Neural progenitor cell (in vitro differentiated cells): ENCODE data around the gene IDH1. TPM values are rescaled to one million over a fixed set of nuclear protein-coding genes. Genes with fewer than 3 reads are reported as not detected.

Source experiments
- DNase-seq: peaks from one replicate; pipeline ENCODE4 v3.0.0-alpha.2; 2016; ENCODE audit warnings: low spot score
- H2AFZ ChIP-seq: fragments of 200-600 bp; sonication (generic); replicated peaks from 2 replicates; pipeline ENCODE4 v1.6.1; 2016; ENCODE audit warnings: antibody characterized with exemption
- H3F3A ChIP-seq: fragments of 200-600 bp; sonication (generic); 2 replicates; pipeline ENCODE4 v1.6.1; 2016; ENCODE audit warnings: antibody characterized with exemption, low read depth
- H3K27ac ChIP-seq: fragments of 200-600 bp; sonication (generic); 2 replicates; pipeline ENCODE4 v1.5.1; 2016; ENCODE audit warnings: mild to moderate bottlenecking
- H3K27me3 ChIP-seq: fragments of 200-600 bp; sonication (generic); 2 replicates; pipeline ENCODE4 v1.6.1; 2016; ENCODE audit warnings: mild to moderate bottlenecking, moderate library complexity
- H3K36me3 ChIP-seq: fragments of 200-600 bp; sonication (generic); 2 replicates; pipeline ENCODE4 v1.5.1; 2016
- H3K4me1 ChIP-seq: fragments of 200-600 bp; sonication (generic); 2 replicates; pipeline ENCODE4 v1.6.1; 2016; ENCODE audit warnings: mixed run types
- H3K4me2 ChIP-seq: fragments of 200-600 bp; sonication (generic); 2 replicates; pipeline ENCODE4 v1.6.1; 2016
- H3K4me3 ChIP-seq: fragments of 200-600 bp; sonication (generic); 2 replicates; pipeline ENCODE4 v1.5.1; 2016
- H3K79me2 ChIP-seq: fragments of 200-600 bp; sonication (generic); 2 replicates; pipeline ENCODE4 v1.6.1; 2016; ENCODE audit warnings: low read depth
- H3K9ac ChIP-seq: fragments of 200-600 bp; sonication (generic); 2 replicates; pipeline ENCODE4 v1.6.1; 2016
- H3K9me3 ChIP-seq: fragments of 200-600 bp; sonication (generic); 2 replicates; pipeline ENCODE4 v1.5.1; 2016; ENCODE audit warnings: low read depth
- H4K20me1 ChIP-seq: fragments of 200-600 bp; sonication (generic); 2 replicates; pipeline ENCODE4 v1.6.1; 2016; ENCODE audit warnings: low read depth
- H3K27ac Mint-ChIP-seq: 3 replicates; pipeline ENCODE4 v1.8.0; 2021; ENCODE audit warnings: mixed read lengths
- H3K27me3 Mint-ChIP-seq: 2 replicates; pipeline ENCODE4 v1.8.0; 2022; ENCODE audit warnings: low read depth, mild to moderate bottlenecking, inconsistent platforms, moderate library complexity, mixed read lengths; ENCODE audit not compliant: insufficient read depth
- H3K36me3 Mint-ChIP-seq: 3 replicates; pipeline ENCODE4 v1.8.0; 2021; ENCODE audit warnings: mixed read lengths
- H3K4me1 Mint-ChIP-seq: 3 replicates; pipeline ENCODE4 v1.8.0; 2021; ENCODE audit warnings: mixed read lengths
- H3K4me3 Mint-ChIP-seq: 3 replicates; pipeline ENCODE4 v1.8.0; 2021; ENCODE audit warnings: mild to moderate bottlenecking, moderate library complexity, mixed read lengths
- H3K9me3 Mint-ChIP-seq: 3 replicates; pipeline ENCODE4 v1.8.0; 2020; ENCODE audit warnings: mixed read lengths
- CTCF ChIP-seq: fragments of 200-600 bp; sonication (generic); IDR thresholded peaks from 2 replicates; pipeline ENCODE4 v1.5.1; 2017; ENCODE audit warnings: antibody characterized with exemption, mild to moderate bottlenecking
- EZH2 ChIP-seq: fragments of 200-600 bp; sonication (generic); IDR thresholded peaks from 2 replicates; pipeline ENCODE4 v1.6.1; 2017; ENCODE audit warnings: antibody characterized with exemption, mild to moderate bottlenecking, moderate library complexity
- EZH2phosphoT487 ChIP-seq: fragments of 200-600 bp; sonication (generic); IDR thresholded peaks from 2 replicates; pipeline ENCODE4 v1.6.1; 2017; ENCODE audit warnings: antibody characterized with exemption
- total RNA-seq: library from RNA; depleted of rRNA; stranded (reverse); fragments of >200 nt; gene quantifications from 2 replicates; pipeline ENCODE4 v1.2.3, GENCODE V29; 2015; ENCODE audit warnings: low replicate concordance

Gene IDH1
- total RNA-seq, 1 donor from 2014 or later = 308 TPM

- Histone ChIP-seq H3F3A (no peaks in the 10 kb centered on the region), H3K27me3 (no peaks in the 10 kb centered on the region), H3K9me3 (no peaks in the 10 kb centered on the region), H3K27ac (no peak overlapping the region), H3K4me1 (no peaks in the 10 kb centered on the region), H3K9ac (no peak overlapping the region), H3K4me3 (no peak overlapping the region), H3K79me2 (peaks cover 26% of the 10 kb centered on the region), H4K20me1 (peaks cover 16% of the 10 kb centered on the region), H2AFZ (no peak overlapping the region), H3K4me2 (no peak overlapping the region), H3K36me3 (peaks cover 43% of the 10 kb centered on the region)
- no peak for TF ChIP-seq EZH2
- no peak for TF ChIP-seq CTCF
- no peak for TF ChIP-seq EZH2phosphoT487
- no peaks in the 10 kb centered on the region for H3K9me3 Mint-ChIP-seq
- H3K27me3 Mint-ChIP-seq = no peaks in the 10 kb centered on the region
- H3K36me3 Mint-ChIP-seq = peaks cover 31% of the 10 kb centered on the region
- no peak overlapping the region for H3K27ac Mint-ChIP-seq
- H3K4me3 Mint-ChIP-seq = no peak overlapping the region
- no peaks in the 10 kb centered on the region for H3K4me1 Mint-ChIP-seq
- DNase-seq = no peak
Measured at GRCh38 chr2:208297961-208298360, 43.1 kb upstream of the IDH1 start.

GRCh38 chr2:208296610-208297009 is 41.7 kb upstream of the IDH1 start:
- Histone ChIP-seq H3K4me2 (no peak overlapping the region), H4K20me1 (peaks cover 16% of the 10 kb centered on the region), H3K9me3 (no peaks in the 10 kb centered on the region), H2AFZ (no peak overlapping the region), H3K27me3 (no peaks in the 10 kb centered on the region), H3K27ac (no peak overlapping the region), H3K4me3 (no peak overlapping the region), H3K36me3 (peaks cover 44% of the 10 kb centered on the region), H3K9ac (no peak overlapping the region), H3F3A (no peaks in the 10 kb centered on the region), H3K79me2 (peaks cover 39% of the 10 kb centered on the region), H3K4me1 (no peaks in the 10 kb centered on the region)
- H3K9me3 Mint-ChIP-seq = no peaks in the 10 kb centered on the region
- no peak for TF ChIP-seq CTCF
- TF ChIP-seq EZH2phosphoT487 = no peak
- TF ChIP-seq EZH2 = no peak
- H3K27me3 Mint-ChIP-seq = no peaks in the 10 kb centered on the region
- no peak overlapping the region for H3K27ac Mint-ChIP-seq
- H3K4me1 Mint-ChIP-seq = no peaks in the 10 kb centered on the region
- no peak for DNase-seq
- H3K36me3 Mint-ChIP-seq = peaks cover 42% of the 10 kb centered on the region
- H3K4me3 Mint-ChIP-seq = no peak overlapping the region

- Mint-ChIP-seq H3K4me1 (no peaks in the 10 kb centered on the region), H3K27ac (no peak overlapping the region), H3K9me3 (peaks cover 3% of the 10 kb centered on the region), H3K27me3 (no peaks in the 10 kb centered on the region), H3K36me3 (peaks cover 49% of the 10 kb centered on the region), H3K4me3 (no peak overlapping the region)
- Histone ChIP-seq H3K79me2 (peaks cover 47% of the 10 kb centered on the region), H3K4me2 (no peak overlapping the region), H3K36me3 (peaks cover 42% of the 10 kb centered on the region), H3F3A (no peaks in the 10 kb centered on the region), H4K20me1 (peaks cover 16% of the 10 kb centered on the region), H2AFZ (no peak overlapping the region), H3K27ac (no peak overlapping the region), H3K4me3 (no peak overlapping the region), H3K4me1 (no peaks in the 10 kb centered on the region), H3K9me3 (no peaks in the 10 kb centered on the region), H3K27me3 (no peaks in the 10 kb centered on the region), H3K9ac (no peak overlapping the region)
- TF ChIP-seq CTCF (no peak), EZH2 (no peak), EZH2phosphoT487 (no peak)
- DNase-seq = no peak
Measured at GRCh38 chr2:208295834-208296233, 41.0 kb upstream of the IDH1 start.
